ENCODE results near the gene VPREB3. TPM values are rescaled to one million over a fixed set of nuclear protein-coding genes. Genes with fewer than 3 reads are reported as not detected.

VPREB3 gene
- total and polyA plus RNA-seq, 4 donors, result 0.69 to 3.2 (median 1.8) TPM; not detected in 1

- H3K27ac ChIP-seq (ENCODE audit: low read depth in 1 of 2, low read length in 2 of 2), result no peak overlapping the region
- no peak for DNase-seq (ENCODE audit: low spot score)
- H3K9me3 ChIP-seq (ENCODE audit: control insufficient read depth in 4 of 4, low read length in 3 of 4), result no peaks in the 10 kb centered on the region
- H3K36me3 ChIP-seq (ENCODE audit: control insufficient read depth in 4 of 4, insufficient read depth in 3 of 4, low read depth in 1 of 4, low read length in 3 of 4), result peaks cover 8 to 59% (median 31%) of the 10 kb centered on the region in 4 donors
- H3K9ac ChIP-seq (ENCODE audit: low read depth in 1 of 2, low read length in 2 of 2), result no peak overlapping the region
- H3K4me1 ChIP-seq (ENCODE audit: control insufficient read depth in 4 of 4, insufficient read depth in 4 of 4, low read length in 3 of 4), result peaks cover 3 to 12% (median 9%) of the 10 kb centered on the region in 4 donors
- H3K27me3 ChIP-seq (ENCODE audit: control insufficient read depth in 4 of 4, insufficient read depth in 4 of 4, low read length in 3 of 4), result no peaks in the 10 kb centered on the region
- WGBS, result 96% methylated on average over 11 of the region's 11 CpGs
- TF ChIP-seq YY1 (IDR thresholded peaks at IDR 0.05), result no peak
- TF ChIP-seq NR2F2 (IDR thresholded peaks at IDR 0.05), result no peak
- TF ChIP-seq, protein P1, sequence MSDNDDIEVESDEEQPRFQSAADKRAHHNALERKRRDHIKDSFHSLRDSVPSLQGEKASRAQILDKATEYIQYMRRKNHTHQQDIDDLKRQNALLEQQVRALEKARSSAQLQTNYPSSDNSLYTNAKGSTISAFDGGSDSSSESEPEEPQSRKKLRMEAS (IDR thresholded peaks at IDR 0.05), result no peak
- TF ChIP-seq TAF1 (conservative IDR thresholded peaks at IDR 0.05), result no peak
- TF ChIP-seq JUND (IDR thresholded peaks at IDR 0.05), result no peak
- TF ChIP-seq EGR1 (IDR thresholded peaks at IDR 0.05; ENCODE audit: low read depth in 2 of 2), result no peak
- TF ChIP-seq, protein P2, sequence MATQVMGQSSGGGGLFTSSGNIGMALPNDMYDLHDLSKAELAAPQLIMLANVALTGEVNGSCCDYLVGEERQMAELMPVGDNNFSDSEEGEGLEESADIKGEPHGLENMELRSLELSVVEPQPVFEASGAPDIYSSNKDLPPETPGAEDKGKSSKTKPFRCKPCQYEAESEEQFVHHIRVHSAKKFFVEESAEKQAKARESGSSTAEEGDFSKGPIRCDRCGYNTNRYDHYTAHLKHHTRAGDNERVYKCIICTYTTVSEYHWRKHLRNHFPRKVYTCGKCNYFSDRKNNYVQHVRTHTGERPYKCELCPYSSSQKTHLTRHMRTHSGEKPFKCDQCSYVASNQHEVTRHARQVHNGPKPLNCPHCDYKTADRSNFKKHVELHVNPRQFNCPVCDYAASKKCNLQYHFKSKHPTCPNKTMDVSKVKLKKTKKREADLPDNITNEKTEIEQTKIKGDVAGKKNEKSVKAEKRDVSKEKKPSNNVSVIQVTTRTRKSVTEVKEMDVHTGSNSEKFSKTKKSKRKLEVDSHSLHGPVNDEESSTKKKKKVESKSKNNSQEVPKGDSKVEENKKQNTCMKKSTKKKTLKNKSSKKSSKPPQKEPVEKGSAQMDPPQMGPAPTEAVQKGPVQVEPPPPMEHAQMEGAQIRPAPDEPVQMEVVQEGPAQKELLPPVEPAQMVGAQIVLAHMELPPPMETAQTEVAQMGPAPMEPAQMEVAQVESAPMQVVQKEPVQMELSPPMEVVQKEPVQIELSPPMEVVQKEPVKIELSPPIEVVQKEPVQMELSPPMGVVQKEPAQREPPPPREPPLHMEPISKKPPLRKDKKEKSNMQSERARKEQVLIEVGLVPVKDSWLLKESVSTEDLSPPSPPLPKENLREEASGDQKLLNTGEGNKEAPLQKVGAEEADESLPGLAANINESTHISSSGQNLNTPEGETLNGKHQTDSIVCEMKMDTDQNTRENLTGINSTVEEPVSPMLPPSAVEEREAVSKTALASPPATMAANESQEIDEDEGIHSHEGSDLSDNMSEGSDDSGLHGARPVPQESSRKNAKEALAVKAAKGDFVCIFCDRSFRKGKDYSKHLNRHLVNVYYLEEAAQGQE (IDR thresholded peaks at IDR 0.05), result no peak
- TF ChIP-seq, protein P3, sequence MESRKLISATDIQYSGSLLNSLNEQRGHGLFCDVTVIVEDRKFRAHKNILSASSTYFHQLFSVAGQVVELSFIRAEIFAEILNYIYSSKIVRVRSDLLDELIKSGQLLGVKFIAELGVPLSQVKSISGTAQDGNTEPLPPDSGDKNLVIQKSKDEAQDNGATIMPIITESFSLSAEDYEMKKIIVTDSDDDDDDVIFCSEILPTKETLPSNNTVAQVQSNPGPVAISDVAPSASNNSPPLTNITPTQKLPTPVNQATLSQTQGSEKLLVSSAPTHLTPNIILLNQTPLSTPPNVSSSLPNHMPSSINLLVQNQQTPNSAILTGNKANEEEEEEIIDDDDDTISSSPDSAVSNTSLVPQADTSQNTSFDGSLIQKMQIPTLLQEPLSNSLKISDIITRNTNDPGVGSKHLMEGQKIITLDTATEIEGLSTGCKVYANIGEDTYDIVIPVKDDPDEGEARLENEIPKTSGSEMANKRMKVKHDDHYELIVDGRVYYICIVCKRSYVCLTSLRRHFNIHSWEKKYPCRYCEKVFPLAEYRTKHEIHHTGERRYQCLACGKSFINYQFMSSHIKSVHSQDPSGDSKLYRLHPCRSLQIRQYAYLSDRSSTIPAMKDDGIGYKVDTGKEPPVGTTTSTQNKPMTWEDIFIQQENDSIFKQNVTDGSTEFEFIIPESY (IDR thresholded peaks at IDR 0.05), result no peak
- TF ChIP-seq SP1 (IDR thresholded peaks at IDR 0.05), result no peak
- no peak overlapping the region for H3K4me3 ChIP-seq (ENCODE audit: low read depth in 1 of 3, low read length in 3 of 3)
These were observed 47.1 kb upstream of the VPREB3 start for GRCh38 chr22:23801238-23801821.

GRCh38 chr22:23800297-23801237 is 46.3 kb upstream of the VPREB3 start:
- WGBS, result 95% methylated on average over 18 of the region's 18 CpGs
- no peak for DNase-seq (ENCODE audit: low spot score)
- peaks cover 3 to 12% (median 9%) of the 10 kb centered on the region in 4 donors for H3K4me1 ChIP-seq (ENCODE audit: control insufficient read depth in 4 of 4, insufficient read depth in 4 of 4, low read length in 3 of 4)
- TF ChIP-seq JUND (IDR thresholded peaks at IDR 0.05) (no peak), EGR1 (IDR thresholded peaks at IDR 0.05; ENCODE audit: low read depth in 2 of 2) (no peak), SP1 (IDR thresholded peaks at IDR 0.05) (no peak), ATF3 (IDR thresholded peaks at IDR 0.05) (no peak), RAD21 (IDR thresholded peaks at IDR 0.05) (no peak), GABPA (IDR thresholded peaks at IDR 0.05 in 1 of 2, conservative IDR thresholded peaks at IDR 0.05 in 1 of 2) (no peak), YY1 (IDR thresholded peaks at IDR 0.05) (no peak), HNF4G (IDR thresholded peaks at IDR 0.05) (no peak), FOXA1 (IDR thresholded peaks at IDR 0.05) (no peak), TAF1 (conservative IDR thresholded peaks at IDR 0.05) (no peak), FOXA2 (IDR thresholded peaks at IDR 0.05) (no peak), HNF4A (conservative IDR thresholded peaks at IDR 0.05) (no peak), NR2F2 (IDR thresholded peaks at IDR 0.05) (no peak), RXRA (IDR thresholded peaks at IDR 0.05) (no peak)
- TF ChIP-seq, protein P1 (IDR thresholded peaks at IDR 0.05), result no peak
- TF ChIP-seq, protein P2 (IDR thresholded peaks at IDR 0.05), result no peak

More at GRCh38 chr22:23800297-23801237, 46.3 kb upstream of the VPREB3 start:
- no peaks in the 10 kb centered on the region for H3K9me3 ChIP-seq (ENCODE audit: control insufficient read depth in 4 of 4, low read length in 3 of 4)
- no peak overlapping the region for H3K9ac ChIP-seq (ENCODE audit: low read depth in 1 of 2, low read length in 2 of 2)
- H3K27me3 ChIP-seq (ENCODE audit: control insufficient read depth in 4 of 4, insufficient read depth in 4 of 4, low read length in 3 of 4), result no peaks in the 10 kb centered on the region
- peaks cover 11 to 58% (median 33%) of the 10 kb centered on the region in 4 donors for H3K36me3 ChIP-seq (ENCODE audit: control insufficient read depth in 4 of 4, insufficient read depth in 3 of 4, low read depth in 1 of 4, low read length in 3 of 4)
- H3K27ac ChIP-seq (ENCODE audit: low read depth in 1 of 2, low read length in 2 of 2), result no peak overlapping the region
- no peak overlapping the region for H3K4me3 ChIP-seq (ENCODE audit: low read depth in 1 of 3, low read length in 3 of 3)
